IPS-15b (cell line): Measurements from ENCODE around the gene TFAP2B.

Experiments used
- H3K27me3 ChIP-seq: one replicate; pipeline ENCODE4 v1.6.1; 2013; ENCODE audit warnings: low read length; ENCODE audit not compliant: control insufficient read depth, insufficient read depth
- H3K36me3 ChIP-seq: one replicate; pipeline ENCODE4 v1.6.1; 2013; ENCODE audit warnings: low read length; ENCODE audit not compliant: control insufficient read depth, insufficient read depth
- H3K4me1 ChIP-seq: one replicate; pipeline ENCODE4 v1.6.1; 2013; ENCODE audit warnings: mild to moderate bottlenecking, low read length; ENCODE audit not compliant: control insufficient read depth, insufficient read depth
- H3K4me3 ChIP-seq: one replicate; pipeline ENCODE4 v1.5.1; 2013; ENCODE audit warnings: low read depth, low read length
- H3K9ac ChIP-seq: one replicate; pipeline ENCODE4 v1.6.1; 2013; ENCODE audit warnings: low read depth, mild to moderate bottlenecking, low read length
- H3K9me3 ChIP-seq: one replicate; pipeline ENCODE4 v1.6.1; 2013; ENCODE audit warnings: mild to moderate bottlenecking, low read length; ENCODE audit not compliant: control insufficient read depth, insufficient read depth

The TFAP2B gene

GRCh38 chr6:50891290-50891689 lies 72.6 kb downstream of the TFAP2B start:
- no peaks in the 10 kb centered on the region for H3K36me3 ChIP-seq
- H3K9ac ChIP-seq: no peak overlapping the region
- H3K9me3 ChIP-seq: no peaks in the 10 kb centered on the region
- H3K4me3 ChIP-seq: no peak overlapping the region
- H3K27me3 ChIP-seq: no peaks in the 10 kb centered on the region
- H3K4me1 ChIP-seq: no peaks in the 10 kb centered on the region
